H9 (cell line): ENCODE results near the gene SLC39A1. TPM values are rescaled to one million over a fixed set of nuclear protein-coding genes. Genes with fewer than 3 reads are reported as not detected.
"Not testable (repeated sequence)": the region's sequence is repeated elsewhere in the genome, so short reads cannot be mapped to it uniquely, and the experiment has no call there.

Source experiments
- DNase-seq: peaks from one replicate; pipeline ENCODE4 v3.0.0-alpha.2; 2017
- H2AFZ ChIP-seq: one replicate; pipeline ENCODE4 v1.6.1; 2013; ENCODE audit warnings: mild to moderate bottlenecking, low read length, control low read depth, moderate library complexity
- H2AK5ac ChIP-seq: 2 replicates; pipeline ENCODE4 v1.6.1; 2013; ENCODE audit warnings: low read length, control low read depth, mixed read lengths; ENCODE audit not compliant: insufficient read length
- H2BK120ac ChIP-seq: one replicate; pipeline ENCODE4 v1.6.1; 2013; ENCODE audit warnings: low read depth, mild to moderate bottlenecking, low read length, control low read depth, inconsistent platforms; ENCODE audit not compliant: poor library complexity, severe bottlenecking
- H2BK12ac ChIP-seq: 2 replicates; pipeline ENCODE4 v1.6.1; 2013; ENCODE audit warnings: low read length, control low read depth, mixed read lengths, low read depth; ENCODE audit not compliant: insufficient read length
- H2BK15ac ChIP-seq: 2 replicates; pipeline ENCODE4 v1.6.1; 2013; ENCODE audit warnings: low read depth, low read length, control low read depth
- H2BK20ac ChIP-seq: one replicate; pipeline ENCODE4 v1.6.1; 2013; ENCODE audit warnings: low read depth, mild to moderate bottlenecking, low read length, control low read depth, inconsistent platforms; ENCODE audit not compliant: poor library complexity, severe bottlenecking
- H2BK5ac ChIP-seq: 2 replicates; pipeline ENCODE4 v1.6.1; 2013; ENCODE audit warnings: low read length, control low read depth, mixed read lengths; ENCODE audit not compliant: insufficient read length
- H3K14ac ChIP-seq: 2 replicates; pipeline ENCODE4 v1.6.1; 2013; ENCODE audit warnings: low read length, control low read depth; ENCODE audit not compliant: insufficient read depth
- H3K18ac ChIP-seq: 2 replicates; pipeline ENCODE4 v1.6.1; 2013; ENCODE audit warnings: low read depth, mild to moderate bottlenecking, mixed read lengths, low read length, control low read depth; ENCODE audit not compliant: insufficient read length
- H3K23ac ChIP-seq: 2 replicates; pipeline ENCODE4 v1.6.1; 2013; ENCODE audit warnings: low read length, control low read depth, mixed read lengths, low read depth; ENCODE audit not compliant: insufficient read length
- H3K23me2 ChIP-seq: 2 replicates; pipeline ENCODE4 v1.6.1; 2013; ENCODE audit warnings: low read depth, mild to moderate bottlenecking, mixed read lengths, low read length, control low read depth; ENCODE audit not compliant: insufficient read length, poor library complexity, severe bottlenecking
- H3K27ac ChIP-seq: 2 replicates; pipeline ENCODE4 v1.5.1; 2013; ENCODE audit warnings: low read length, control low read depth, mixed read lengths, low read depth; ENCODE audit not compliant: insufficient read length
- H3K27me3 ChIP-seq: 2 replicates; pipeline ENCODE4 v1.6.1; 2013; ENCODE audit warnings: low read length, control low read depth, inconsistent platforms; ENCODE audit not compliant: insufficient read depth
- H3K4ac ChIP-seq: 2 replicates; pipeline ENCODE4 v1.6.1; 2013; ENCODE audit warnings: low read depth, mild to moderate bottlenecking, control low read depth, inconsistent platforms, low read length, moderate library complexity
- H3K4me1 ChIP-seq: 2 replicates; pipeline ENCODE4 v1.6.1; 2013; ENCODE audit warnings: low read length, control low read depth, inconsistent platforms; ENCODE audit not compliant: insufficient read depth
- H3K4me2 ChIP-seq: 2 replicates; pipeline ENCODE4 v1.6.1; 2013; ENCODE audit warnings: low read length, control low read depth, mixed read lengths; ENCODE audit not compliant: insufficient read length, insufficient read depth
- H3K56ac ChIP-seq: 2 replicates; pipeline ENCODE4 v1.6.1; 2013; ENCODE audit warnings: low read depth, mild to moderate bottlenecking, mixed read lengths, low read length, control low read depth; ENCODE audit not compliant: insufficient read length
- H3K79me1 ChIP-seq: 2 replicates; pipeline ENCODE4 v1.6.1; 2013; ENCODE audit warnings: low read depth, mild to moderate bottlenecking, moderate library complexity, low read length, control low read depth, inconsistent platforms; ENCODE audit not compliant: insufficient read depth, poor library complexity, severe bottlenecking
- H3K79me2 ChIP-seq: 2 replicates; pipeline ENCODE4 v1.6.1; 2013; ENCODE audit warnings: low read length, control low read depth, inconsistent platforms; ENCODE audit not compliant: insufficient read depth
- H3K9ac ChIP-seq: 2 replicates; pipeline ENCODE4 v1.6.1; 2013; ENCODE audit warnings: low read length, control low read depth, mixed read lengths; ENCODE audit not compliant: insufficient read length; ENCODE audit errors: extremely low read depth
- H3K9me3 ChIP-seq: one replicate; pipeline ENCODE4 v1.6.1; 2013; ENCODE audit warnings: low read depth, low read length, inconsistent platforms; ENCODE audit not compliant: control insufficient read depth
- H3T11ph ChIP-seq: one replicate; pipeline ENCODE4 v1.6.1; 2013; ENCODE audit warnings: mild to moderate bottlenecking, low read length, control low read depth, inconsistent platforms
- H4K20me1 ChIP-seq: one replicate; pipeline ENCODE4 v1.6.1; 2013; ENCODE audit not compliant: control insufficient read depth, insufficient read length, insufficient read depth
- H4K5ac ChIP-seq: 2 replicates; pipeline ENCODE4 v1.6.1; 2013; ENCODE audit warnings: low read depth, mild to moderate bottlenecking, mixed read lengths, low read length, control low read depth; ENCODE audit not compliant: insufficient read length
- H4K8ac ChIP-seq: replicated peaks from 2 replicates; pipeline ENCODE4 v1.6.1; 2013; ENCODE audit warnings: low read length, control low read depth, mixed read lengths, low read depth; ENCODE audit not compliant: insufficient read length
- H4K91ac ChIP-seq: 2 replicates; pipeline ENCODE4 v1.6.1; 2013; ENCODE audit warnings: low read depth, mild to moderate bottlenecking, moderate library complexity, mixed read lengths, low read length, control low read depth; ENCODE audit not compliant: insufficient read length
- H3K27ac Mint-ChIP-seq, 3 experiments: 2 replicates in 2 of 3; 3 replicates in 1 of 3; pipeline ENCODE4 v1.8.0; 2020 to 2021; ENCODE audit warnings: mixed read lengths in 3 of 3, mild to moderate bottlenecking in 1 of 3, moderate library complexity in 1 of 3
- H3K27me3 Mint-ChIP-seq: 2 replicates; pipeline ENCODE4 v1.8.0; 2021; ENCODE audit warnings: low read depth, mild to moderate bottlenecking, moderate library complexity, mixed read lengths
- H3K36me3 Mint-ChIP-seq, 3 experiments: 2 replicates in 2 of 3; 3 replicates in 1 of 3; pipeline ENCODE4 v1.8.0; 2020 to 2021; ENCODE audit warnings: low read depth in 3 of 3, mixed read lengths in 3 of 3; ENCODE audit not compliant: insufficient read depth in 1 of 3
- H3K4me1 Mint-ChIP-seq, 2 experiments: 2 replicates each; pipeline ENCODE4 v1.8.0; 2020; ENCODE audit warnings: mixed read lengths in 2 of 2
- H3K4me3 Mint-ChIP-seq, 2 experiments: 2 replicates in 1 of 2; 3 replicates in 1 of 2; pipeline ENCODE4 v1.8.0; 2020 to 2021; ENCODE audit warnings: mild to moderate bottlenecking in 2 of 2, mixed read lengths in 2 of 2, moderate library complexity in 1 of 2
- H3K9me3 Mint-ChIP-seq, 2 experiments: 2 replicates in 1 of 2; 3 replicates in 1 of 2; pipeline ENCODE4 v1.8.0; 2020; ENCODE audit warnings: mild to moderate bottlenecking in 2 of 2, mixed read lengths in 2 of 2, moderate library complexity in 1 of 2
- CTCF ChIP-seq: fragments of 200-600 bp; sonication (generic); conservative IDR thresholded peaks from 3 replicates; pipeline ENCODE4 v1.8.0; 2021; ENCODE audit warnings: antibody characterized with exemption, mild to moderate bottlenecking
- WGBS: extraction: QIAGEN DNeasy Blood & Tissue Kit; methylation state at CpG from one replicate; pipeline ENCODE4 v1.1.7; 2013; ENCODE audit warnings: missing lambda C conversion rate, low lambda C conversion rate, mixed read lengths; ENCODE audit not compliant: insufficient read length; ENCODE audit errors: extremely low coverage; 5-methylcytosine and 5-hydroxymethylcytosine counted together
- total RNA-seq: library from RNA; stranded (reverse); gene quantifications from 2 replicates; pipeline ENCODE4 v1.2.1, GENCODE V29; 2021

SLC39A1 gene
- total RNA-seq, 1 experiment from 2014 or later = 161 TPM

GRCh38 chr1:154000420-154000819 is 37.1 kb upstream of the SLC39A1 start:
- no peak overlapping the region for H2BK5ac ChIP-seq
- H3K23me2 ChIP-seq = no peaks in the 10 kb centered on the region
- no peak overlapping the region for H2AFZ ChIP-seq
- H2BK20ac ChIP-seq = no peak overlapping the region
- no peak overlapping the region for H2AK5ac ChIP-seq
- H3K27me3 ChIP-seq = no peaks in the 10 kb centered on the region
- H3K9me3 ChIP-seq = no peaks in the 10 kb centered on the region
- H3K79me1 ChIP-seq = no peaks in the 10 kb centered on the region
- H3K27ac Mint-ChIP-seq = no peak overlapping the region
- H4K20me1 ChIP-seq = no peaks in the 10 kb centered on the region
- no peak for TF ChIP-seq CTCF
- no peaks in the 10 kb centered on the region for H3K79me2 ChIP-seq
- H3K27me3 Mint-ChIP-seq = no peaks in the 10 kb centered on the region
- H3K27ac ChIP-seq = no peak overlapping the region
- no peak overlapping the region for H3K56ac ChIP-seq
- H2BK12ac ChIP-seq = no peak overlapping the region
- no peak overlapping the region for H3K18ac ChIP-seq
- no peak overlapping the region for H3K14ac ChIP-seq
- H3T11ph ChIP-seq = no peak overlapping the region
- H4K8ac ChIP-seq = no peak overlapping the region
- H3K9me3 Mint-ChIP-seq = peaks cover 0 to 3% of the 10 kb centered on the region in 2 experiments; a peak in 1 of 5 replicates
- DNase-seq = no peak
- no peak overlapping the region for H4K5ac ChIP-seq
- no peak overlapping the region for H3K9ac ChIP-seq
- H3K23ac ChIP-seq = no peak overlapping the region
- no peak overlapping the region for H2BK120ac ChIP-seq
- H3K4ac ChIP-seq = no peak overlapping the region
- no peak overlapping the region for H2BK15ac ChIP-seq
- H4K91ac ChIP-seq = no peak overlapping the region
- no CpG with 5 or more reads among the region's 4 CpGs for WGBS
- H3K4me2 ChIP-seq = no peak overlapping the region
- no peak overlapping the region for H3K4me3 Mint-ChIP-seq
- H3K36me3 Mint-ChIP-seq = peaks cover 4 to 5% (median 5%) of the 10 kb centered on the region in 3 experiments
- no peaks in the 10 kb centered on the region for H3K4me1 ChIP-seq
- no peaks in the 10 kb centered on the region for H3K4me1 Mint-ChIP-seq

- DNase-seq, H4K91ac ChIP-seq, H3K56ac ChIP-seq, H3K4me1 Mint-ChIP-seq, H2BK20ac ChIP-seq, H2BK120ac ChIP-seq, H3K4me2 ChIP-seq, H3K23ac ChIP-seq, H2AFZ ChIP-seq, H3K9ac ChIP-seq, H3K4me3 Mint-ChIP-seq, H3K27me3 Mint-ChIP-seq, H3K79me1 ChIP-seq, H4K5ac ChIP-seq, H4K20me1 ChIP-seq, H3K23me2 ChIP-seq, H2BK12ac ChIP-seq, H3K9me3 Mint-ChIP-seq, H3K27me3 ChIP-seq, H3K4me1 ChIP-seq, H3T11ph ChIP-seq, H3K79me2 ChIP-seq, H3K27ac ChIP-seq, H3K18ac ChIP-seq, H4K8ac ChIP-seq, H3K14ac ChIP-seq, H2AK5ac ChIP-seq, H2BK5ac ChIP-seq, H3K4ac ChIP-seq, H3K9me3 ChIP-seq, H2BK15ac ChIP-seq: not testable (repeated sequence)
- WGBS = no CpG with 5 or more reads among the region's 10 CpGs
- Mint-ChIP-seq H3K27ac (peak overlapping the region in 1 of 3 experiments; percentile 77; a peak in 1 of 7 replicates), H3K36me3 (peaks cover 25 to 38% (median 34%) of the 10 kb centered on the region in 3 experiments)
Observed at GRCh38 chr1:153996882-153997281, 33.5 kb upstream of the SLC39A1 start.
